ENCODE measurements around the gene GAS6.

Gene GAS6

GRCh38 chr13:113864273-113864890 is 506 bp upstream of the GAS6 start:
- DNase-seq: peak; percentile 49

GRCh38 chr13:113862931-113863523 is 849 bp downstream of the GAS6 start:
- DNase-seq: peak; percentile 66

GRCh38 chr13:113862191-113862930 is 1.5 kb downstream of the GAS6 start:
- peak; percentile 40 for DNase-seq

- peak; percentile 42 for DNase-seq
Observed at GRCh38 chr13:113861433-113862030, 2.3 kb downstream of the GAS6 start.

- no peak for DNase-seq
Observed at GRCh38 chr13:113860665-113861432, 3.0 kb downstream of the GAS6 start.

GRCh38 chr13:113860051-113860664 is 3.7 kb downstream of the GAS6 start:
- no peak for DNase-seq

- DNase-seq: no peak
Observed at GRCh38 chr13:113859311-113860050, 4.4 kb downstream of the GAS6 start.

- DNase-seq: no peak
Observed at GRCh38 chr13:113857531-113858195, 6.2 kb downstream of the GAS6 start.

- DNase-seq: no peak
Observed at GRCh38 chr13:113856716-113857065, 7.2 kb downstream of the GAS6 start.

- no peak for DNase-seq
Observed at GRCh38 chr13:113855931-113856715, 7.8 kb downstream of the GAS6 start.

- no peak for DNase-seq
Observed at GRCh38 chr13:113855012-113855921, 8.6 kb downstream of the GAS6 start.

- DNase-seq: peak; percentile 48
Observed at GRCh38 chr13:113854238-113855011, 9.5 kb downstream of the GAS6 start.

GRCh38 chr13:113853518-113854237 is 10.2 kb downstream of the GAS6 start:
- peak; percentile 19 for DNase-seq

GRCh38 chr13:113852536-113853517 is 11.0 kb downstream of the GAS6 start:
- no peak for DNase-seq

- no peak for DNase-seq
Observed at GRCh38 chr13:113851826-113852535, 11.9 kb downstream of the GAS6 start.

GRCh38 chr13:113851480-113851803 is 12.4 kb downstream of the GAS6 start:
- no peak for DNase-seq

All from eye (tissue), 1 donor.